GM10248 (cell line): ENCODE data around the gene PEX16.

Source experiments
- CTCF ChIA-PET: fragments of 300-600 bp; sonication (Branson Sonifier 250); formaldehyde crosslinking; extraction: SDS; loops from one replicate; lab custom pipeline; 2021; ENCODE audit warnings: antibody characterized with exemption; lab: Yijun Ruan, JAX
- POLR2A ChIA-PET: fragments of 350-650 bp; sonication (Branson Sonifier 250); formaldehyde crosslinking; extraction: SDS; loops from one replicate; lab custom pipeline; 2020; ENCODE audit warnings: antibody characterized with exemption; lab: Yijun Ruan, JAX
- DNase-seq: peaks from one replicate; pipeline ENCODE4 v3.0.0; 2012; ENCODE audit errors: extremely low spot score
- CTCF ChIP-seq: IDR thresholded peaks from 2 replicates; pipeline ENCODE4 v1.5.1; 2012; ENCODE audit warnings: mild to moderate bottlenecking, low read depth; ENCODE audit errors: extremely low read depth, missing control alignments, control extremely low read depth

The PEX16 gene

GRCh38 chr11:45876401-45876800 lies 41.3 kb downstream of the PEX16 start:
- no peak for DNase-seq
- TF ChIP-seq CTCF = no peak
- ChIA-PET POLR2A (interaction anchor here (1.0 kb wide), 1 partner anchor 29 kb away, joined by 3 read pairs; the partner anchor contains the start of gene CRY2), CTCF (interaction anchor here (1.2 to 1.5 kb wide), 3 partner anchors 9 to 88 kb away, joined by 4 to 6 read pairs (median 4); no protein-coding TSS in a partner anchor)

- TF ChIP-seq CTCF = peak; percentile 60
- ChIA-PET POLR2A (interaction anchor here (0.7 kb wide), 1 partner anchor 1342 kb away, joined by 3 read pairs; the partner anchor contains the start of gene DDB2), CTCF (interaction anchor here (0.8 to 4.5 kb wide), 25 partner anchors 9 to 442 kb away, joined by 3 to 27 read pairs (median 4); partner anchors contain the start of gene CRY2)
- peak; percentile 52 for DNase-seq
These were observed 44.9 kb downstream of the PEX16 start for GRCh38 chr11:45872651-45873356.

- ChIA-PET POLR2A (no interaction called here), CTCF (interaction anchor here (0.9 to 4.5 kb wide), 14 partner anchors 9 to 367 kb away, joined by 3 to 27 read pairs (median 7); partner anchors contain the start of gene CRY2)
- no peak for DNase-seq
- TF ChIP-seq CTCF = no peak
These were observed 46.0 kb downstream of the PEX16 start for GRCh38 chr11:45871638-45872037.

- no peak for DNase-seq
- ChIA-PET CTCF (interaction anchor here (1.4 to 4.5 kb wide), 3 partner anchors 10 to 135 kb away, joined by 3 to 27 read pairs (median 5); no protein-coding TSS in a partner anchor), POLR2A (no interaction called here)
- no peak for TF ChIP-seq CTCF
These were observed 47.0 kb downstream of the PEX16 start for GRCh38 chr11:45870706-45871105.

GRCh38 chr11:45869551-45869950 lies 48.1 kb downstream of the PEX16 start:
- TF ChIP-seq CTCF = no peak
- POLR2A ChIA-PET = no interaction called here
- no peak for DNase-seq
- CTCF ChIA-PET = interaction anchor here (2.0 kb wide), 1 partner anchor 9 kb away, joined by 5 read pairs; no protein-coding TSS in a partner anchor

- ChIA-PET CTCF (interaction anchor here (1.6 to 2.2 kb wide), 3 partner anchors 9 to 19 kb away, joined by 4 to 15 read pairs (median 5); no protein-coding TSS in a partner anchor), POLR2A (no interaction called here)
- TF ChIP-seq CTCF = no peak
- no peak for DNase-seq
These were observed 53.6 kb downstream of the PEX16 start for GRCh38 chr11:45864041-45864440.
